Measurements from ENCODE around the gene CCDC110. TPM values are rescaled to one million over a fixed set of nuclear protein-coding genes. Genes with fewer than 3 reads are reported as not detected.
A peak's percentile ranks its signal among the peaks of the same experiment; 100 is the strongest.

The CCDC110 gene
- total RNA-seq, 2 donors from 2014 or later = 0.10 TPM; not detected in 1

- Mint-ChIP-seq H3K27ac (no peak overlapping the region), H3K4me1 (peaks cover 2% of the 10 kb centered on the region), H3K36me3 (ENCODE audit: low read depth) (peaks cover 3% of the 10 kb centered on the region), H3K4me3 (no peak overlapping the region), H3K27me3 (peaks cover 54% of the 10 kb centered on the region)
- no peak for DNase-seq
- no peaks in the 10 kb centered on the region for H3K9me3 ChIP-seq (ENCODE audit: control insufficient read depth, low read length, poor library complexity, severe bottlenecking)
- ATAC-seq = no peak
Measured at GRCh38 chr4:185504098-185505047, 32.8 kb upstream of the CCDC110 start.

- H3K36me3 Mint-ChIP-seq (ENCODE audit: low read depth) = peaks cover 3% of the 10 kb centered on the region
- H3K9me3 ChIP-seq (ENCODE audit: control insufficient read depth, low read length, poor library complexity, severe bottlenecking) = no peaks in the 10 kb centered on the region
- H3K4me1 Mint-ChIP-seq = no peaks in the 10 kb centered on the region
- peaks cover 37% of the 10 kb centered on the region for H3K27me3 Mint-ChIP-seq
- H3K27ac Mint-ChIP-seq = no peak overlapping the region
- ATAC-seq (no peak), DNase-seq (no peak)
- H3K4me3 Mint-ChIP-seq = no peak overlapping the region
Measured at GRCh38 chr4:185502386-185502785, 30.9 kb upstream of the CCDC110 start.

DNA sequence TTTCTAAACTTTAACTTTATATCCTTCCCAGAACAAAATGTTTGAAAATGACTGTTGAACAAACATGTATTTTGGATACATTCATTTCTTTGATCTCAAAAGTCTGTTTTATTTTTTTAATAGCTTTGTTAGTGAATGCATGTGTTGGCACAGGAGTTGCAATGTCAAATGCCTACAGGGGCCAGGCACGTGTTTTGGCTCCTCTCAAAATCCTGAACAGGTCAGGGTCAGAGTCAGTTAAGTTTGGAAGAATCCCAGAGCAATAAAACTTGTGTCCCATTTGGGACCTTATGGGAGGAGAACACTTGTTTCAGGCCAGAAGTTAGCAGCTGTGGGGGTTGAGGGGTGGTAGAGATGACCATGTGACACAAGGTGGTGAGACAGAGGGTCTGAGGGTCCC, 29.0 kb upstream of the CCDC110 start:
- peaks cover 33% of the 10 kb centered on the region for H3K27me3 Mint-ChIP-seq
- no peak for ATAC-seq
- no peaks in the 10 kb centered on the region for H3K4me1 Mint-ChIP-seq
- peaks cover 3% of the 10 kb centered on the region for H3K36me3 Mint-ChIP-seq (ENCODE audit: low read depth)
- no peak for DNase-seq
- no peak overlapping the region for H3K27ac Mint-ChIP-seq
- H3K9me3 ChIP-seq (ENCODE audit: control insufficient read depth, low read length, poor library complexity, severe bottlenecking) = no peaks in the 10 kb centered on the region
- no peak overlapping the region for H3K4me3 Mint-ChIP-seq

DNA sequence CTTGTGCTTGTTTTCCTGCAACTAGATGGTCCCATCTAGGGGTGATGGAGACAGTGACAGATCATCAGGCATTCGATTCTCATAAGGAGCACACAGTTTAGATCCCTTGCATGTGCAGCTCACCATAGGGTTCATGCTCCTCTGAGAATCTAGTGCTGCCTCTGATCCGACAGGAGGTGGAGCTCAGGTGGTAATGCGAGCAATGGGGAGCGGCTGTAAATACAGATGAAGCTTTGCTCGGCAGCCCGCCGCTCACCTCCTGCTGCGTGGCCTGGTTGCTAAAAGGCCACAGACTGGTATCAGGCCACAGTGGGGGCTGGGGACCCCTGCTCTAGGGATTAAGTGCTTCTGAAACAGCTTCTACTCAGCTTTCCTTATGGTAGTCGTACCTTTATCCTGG, 28.5 kb upstream of the CCDC110 start:
- no peaks in the 10 kb centered on the region for H3K4me1 Mint-ChIP-seq
- ATAC-seq (no peak), DNase-seq (no peak)
- peaks cover 3% of the 10 kb centered on the region for H3K36me3 Mint-ChIP-seq (ENCODE audit: low read depth)
- no peaks in the 10 kb centered on the region for H3K9me3 ChIP-seq (ENCODE audit: control insufficient read depth, low read length, poor library complexity, severe bottlenecking)
- no peak overlapping the region for H3K27ac Mint-ChIP-seq
- H3K27me3 Mint-ChIP-seq = peaks cover 33% of the 10 kb centered on the region
- no peak overlapping the region for H3K4me3 Mint-ChIP-seq

DNA sequence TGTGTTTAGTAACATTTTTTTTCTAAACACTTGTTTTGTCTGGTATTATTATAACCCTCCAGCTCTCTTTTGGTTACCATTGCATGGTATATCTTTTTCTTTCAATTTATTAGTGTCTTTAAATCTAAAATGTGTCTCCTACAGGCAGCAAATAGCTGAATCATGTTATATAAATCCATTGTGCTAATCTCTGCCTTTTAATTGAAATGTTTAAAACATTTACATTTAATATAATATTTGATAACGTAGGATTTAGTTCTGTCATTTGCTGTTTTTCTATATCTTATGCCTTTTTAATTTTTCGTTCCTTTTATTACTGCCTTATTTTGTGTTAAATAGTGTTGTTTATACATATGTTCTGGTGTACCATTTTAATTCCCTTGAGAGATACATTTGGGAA, 17.1 kb upstream of the CCDC110 start:
- DNase-seq (no peak), ATAC-seq (no peak)
- no peak overlapping the region for H3K4me3 Mint-ChIP-seq
- H3K27me3 Mint-ChIP-seq = peaks cover 22% of the 10 kb centered on the region
- H3K9me3 ChIP-seq (ENCODE audit: control insufficient read depth, low read length, poor library complexity, severe bottlenecking) = no peaks in the 10 kb centered on the region
- H3K36me3 Mint-ChIP-seq (ENCODE audit: low read depth) = no peaks in the 10 kb centered on the region
- H3K27ac Mint-ChIP-seq = no peak overlapping the region
- no peaks in the 10 kb centered on the region for H3K4me1 Mint-ChIP-seq

GRCh38 chr4:185481401-185481800, 9.9 kb upstream of the CCDC110 start:
- H3K27me3 Mint-ChIP-seq = peaks cover 62% of the 10 kb centered on the region
- H3K4me1 Mint-ChIP-seq = peaks cover 3% of the 10 kb centered on the region
- ATAC-seq = no peak

GRCh38 chr4:185480016-185480732, 8.6 kb upstream of the CCDC110 start:
- H3K4me1 Mint-ChIP-seq = peaks cover 3% of the 10 kb centered on the region
- no peaks in the 10 kb centered on the region for H3K36me3 Mint-ChIP-seq (ENCODE audit: low read depth)
- no peak overlapping the region for H3K4me3 Mint-ChIP-seq
- no peak for DNase-seq
- no peak for ATAC-seq
- no peaks in the 10 kb centered on the region for H3K9me3 ChIP-seq (ENCODE audit: control insufficient read depth, low read length, poor library complexity, severe bottlenecking)
- no peak overlapping the region for H3K27ac Mint-ChIP-seq
- peaks cover 58% of the 10 kb centered on the region for H3K27me3 Mint-ChIP-seq

More at GRCh38 chr4:185481401-185481800, 9.9 kb upstream of the CCDC110 start:
- Mint-ChIP-seq H3K4me3 (no peak overlapping the region), H3K27ac (no peak overlapping the region), H3K36me3 (ENCODE audit: low read depth) (no peaks in the 10 kb centered on the region)
- H3K9me3 ChIP-seq (ENCODE audit: control insufficient read depth, low read length, poor library complexity, severe bottlenecking) = no peaks in the 10 kb centered on the region
- DNase-seq = no peak

- Mint-ChIP-seq H3K27ac (no peak overlapping the region), H3K4me1 (peaks cover 3% of the 10 kb centered on the region), H3K4me3 (no peak overlapping the region), H3K36me3 (ENCODE audit: low read depth) (no peaks in the 10 kb centered on the region), H3K27me3 (peaks cover 58% of the 10 kb centered on the region)
- ATAC-seq (no peak), DNase-seq (no peak)
- no peaks in the 10 kb centered on the region for H3K9me3 ChIP-seq (ENCODE audit: control insufficient read depth, low read length, poor library complexity, severe bottlenecking)
Measured at GRCh38 chr4:185479507-185479971, 8.0 kb upstream of the CCDC110 start.

GRCh38 chr4:185473247-185473646, 1.7 kb upstream of the CCDC110 start:
- peaks cover 13% of the 10 kb centered on the region for H3K4me1 Mint-ChIP-seq
- peaks cover 17% of the 10 kb centered on the region for H3K27me3 Mint-ChIP-seq
- no peaks in the 10 kb centered on the region for H3K9me3 ChIP-seq (ENCODE audit: control insufficient read depth, low read length, poor library complexity, severe bottlenecking)
- ATAC-seq (no peak), DNase-seq (no peak)
- H3K4me3 Mint-ChIP-seq = no peak overlapping the region
- H3K36me3 Mint-ChIP-seq (ENCODE audit: low read depth) = no peaks in the 10 kb centered on the region
- H3K27ac Mint-ChIP-seq = no peak overlapping the region

DNA sequence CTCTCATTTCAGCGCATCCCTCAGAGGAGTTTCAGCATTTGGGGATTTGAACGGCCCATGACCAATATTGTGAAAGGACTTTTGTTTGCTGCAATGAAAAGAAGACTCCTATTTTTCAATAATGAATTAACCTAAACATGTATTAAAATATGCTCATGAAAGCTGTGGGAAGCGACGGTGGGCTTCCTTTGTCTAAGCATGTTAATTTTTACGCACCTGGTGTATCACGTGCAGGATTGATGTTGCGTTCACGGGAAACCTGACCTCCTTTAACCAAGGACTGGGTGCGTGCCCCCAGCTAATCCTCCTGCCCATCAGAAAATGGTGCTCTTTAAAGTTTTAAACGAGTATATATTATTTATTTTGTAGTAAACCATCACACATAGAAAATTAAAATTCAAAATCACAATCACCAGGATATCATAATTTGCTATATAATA, 590 bp upstream of the CCDC110 start:
- ATAC-seq (no peak), DNase-seq (no peak)
- no peaks in the 10 kb centered on the region for H3K9me3 ChIP-seq (ENCODE audit: control insufficient read depth, low read length, poor library complexity, severe bottlenecking)
- Mint-ChIP-seq H3K4me3 (peak overlapping the region; percentile 90), H3K27ac (peak overlapping the region; percentile 60), H3K36me3 (ENCODE audit: low read depth) (no peaks in the 10 kb centered on the region), H3K27me3 (peaks cover 8% of the 10 kb centered on the region), H3K4me1 (peaks cover 13% of the 10 kb centered on the region)

- ATAC-seq = peak; percentile 28
- Mint-ChIP-seq H3K27me3 (no peaks in the 10 kb centered on the region), H3K27ac (no peak overlapping the region), H3K36me3 (ENCODE audit: low read depth) (no peaks in the 10 kb centered on the region), H3K4me3 (peak overlapping the region; percentile 90), H3K4me1 (peaks cover 13% of the 10 kb centered on the region)
- DNase-seq = peak in 2 of 3 donors; percentile 39 to 43
- H3K9me3 ChIP-seq (ENCODE audit: control insufficient read depth, low read length, poor library complexity, severe bottlenecking) = no peaks in the 10 kb centered on the region
Measured at GRCh38 chr4:185470501-185471195, 885 bp downstream of the CCDC110 start.

DNA sequence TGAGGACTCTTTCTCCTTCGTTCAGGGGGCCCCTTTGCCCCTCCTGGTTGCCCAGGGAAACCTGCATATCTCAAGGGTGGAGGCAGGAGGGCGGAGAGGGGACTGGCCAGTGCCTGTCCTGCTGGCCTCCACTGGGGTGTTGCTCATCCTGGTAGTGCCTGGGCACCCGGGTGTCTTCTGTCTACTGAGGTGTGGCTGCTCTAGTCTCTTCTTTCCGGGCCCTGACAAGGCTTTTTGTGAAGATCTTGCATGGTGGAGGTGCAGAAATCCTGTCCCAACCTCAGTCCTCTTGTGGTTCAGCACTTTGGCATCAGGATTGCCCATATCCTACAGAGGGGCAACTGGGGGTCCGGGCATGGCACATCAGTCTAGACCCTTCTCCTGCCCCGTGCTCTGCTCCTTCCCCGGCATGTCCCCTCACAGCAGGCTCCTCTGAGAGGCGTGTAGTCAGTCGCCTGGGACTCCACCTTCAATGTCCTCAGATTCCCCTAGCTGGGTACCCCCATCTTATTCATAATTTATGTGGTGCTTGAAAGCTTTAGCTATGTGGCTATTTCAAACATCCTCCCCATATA, 1.9 kb downstream of the CCDC110 start:
- peaks cover 13% of the 10 kb centered on the region for H3K4me1 Mint-ChIP-seq
- H3K4me3 Mint-ChIP-seq = no peak overlapping the region
- ATAC-seq = no peak
- DNase-seq = no peak
- H3K27ac Mint-ChIP-seq = no peak overlapping the region
- H3K36me3 Mint-ChIP-seq (ENCODE audit: low read depth) = no peaks in the 10 kb centered on the region
- no peaks in the 10 kb centered on the region for H3K9me3 ChIP-seq (ENCODE audit: control insufficient read depth, low read length, poor library complexity, severe bottlenecking)
- no peaks in the 10 kb centered on the region for H3K27me3 Mint-ChIP-seq

GRCh38 chr4:185468999-185469398, 2.5 kb downstream of the CCDC110 start:
- Mint-ChIP-seq H3K36me3 (ENCODE audit: low read depth) (no peaks in the 10 kb centered on the region), H3K4me3 (no peak overlapping the region), H3K4me1 (peaks cover 13% of the 10 kb centered on the region), H3K27me3 (no peaks in the 10 kb centered on the region), H3K27ac (no peak overlapping the region)
- no peaks in the 10 kb centered on the region for H3K9me3 ChIP-seq (ENCODE audit: control insufficient read depth, low read length, poor library complexity, severe bottlenecking)
- DNase-seq = no peak
- no peak for ATAC-seq

Data from T-helper 17 cell (primary cell).